H1 (cell line): ENCODE data around the gene SLC1A2. TPM values are rescaled to one million over a fixed set of nuclear protein-coding genes. Genes with fewer than 3 reads are reported as not detected.

ENCODE experiments used
- CTCF ChIA-PET: fragments of 300-600 bp; sonication (Branson Sonifier 250); formaldehyde crosslinking; loops from one replicate; lab custom pipeline; 2021; ENCODE audit not compliant: partially characterized antibody; lab: Charles Lee
- POLR2A ChIA-PET: fragments of 300-600 bp; sonication (Branson Sonifier 250); formaldehyde crosslinking; loops from one replicate; lab custom pipeline; 2021; ENCODE audit warnings: inconsistent platforms; ENCODE audit not compliant: partially characterized antibody; lab: Charles Lee
- DNase-seq, 2 experiments: peaks; one replicate each; pipeline versions ENCODE4 v3.0.0 to v3.0.0-alpha.2; 2010 to 2022; ENCODE audit warnings: low spot score in 2 of 2, low read depth in 1 of 2, mixed read lengths in 1 of 2
- FAIRE-seq: peaks from 2 replicates; lab custom pipeline; 2011; peaks lifted over from hg19 to GRCh38; lab: Jason Lieb, UNC
- H2AFZ ChIP-seq: 2 replicates; pipeline ENCODE4 v1.8.1; 2012; ENCODE audit warnings: low read length, inconsistent platforms
- H2AK5ac ChIP-seq: 2 replicates; pipeline ENCODE4 v1.6.1; 2013; ENCODE audit warnings: low read depth, low read length
- H2BK120ac ChIP-seq: replicated peaks from 2 replicates; pipeline ENCODE3; 2013; ENCODE audit warnings: low read depth, low read length, inconsistent platforms
- H2BK12ac ChIP-seq: 2 replicates; pipeline ENCODE4 v1.6.1; 2013; ENCODE audit warnings: low read depth, low read length
- H2BK15ac ChIP-seq: 2 replicates; pipeline ENCODE4 v1.6.1; 2013; ENCODE audit warnings: low read length
- H2BK20ac ChIP-seq: 2 replicates; pipeline ENCODE4 v1.6.1; 2013; ENCODE audit warnings: low read length
- H2BK5ac ChIP-seq: 2 replicates; pipeline ENCODE4 v1.6.1; 2013; ENCODE audit warnings: low read depth, low read length
- H3K14ac ChIP-seq: 2 replicates; pipeline ENCODE4 v1.6.1; 2013; ENCODE audit warnings: inconsistent platforms; ENCODE audit not compliant: insufficient read length
- H3K18ac ChIP-seq: 2 replicates; pipeline ENCODE4 v1.6.1; 2013; ENCODE audit warnings: low read length; ENCODE audit errors: extremely low read depth
- H3K23ac ChIP-seq: 2 replicates; pipeline ENCODE4 v1.6.1; 2013; ENCODE audit warnings: inconsistent platforms; ENCODE audit not compliant: insufficient read length
- H3K23me2 ChIP-seq: 2 replicates; pipeline ENCODE4 v1.6.1; 2013; ENCODE audit warnings: low read depth, low read length
- H3K27ac ChIP-seq: 2 replicates; pipeline ENCODE4 v1.6.1; 2011; ENCODE audit warnings: low read depth, low read length, inconsistent platforms
- H3K27me3 ChIP-seq, 4 experiments: replicated peaks in 1 of 4; 1 replicate in 1 of 4; 2 replicates in 3 of 4; pipeline versions ENCODE4 v1.6.1 to v1.8.1; 2011 to 2013; ENCODE audit warnings: low read length in 3 of 4, mild to moderate bottlenecking in 3 of 4, inconsistent platforms in 2 of 4, mixed read lengths in 2 of 4, moderate library complexity in 1 of 4; ENCODE audit not compliant: control insufficient read depth in 3 of 4, insufficient read depth in 3 of 4; ENCODE audit errors: extremely low read depth in 1 of 4
- H3K36me3 ChIP-seq, 4 experiments: 2 replicates each; pipeline versions ENCODE4 v1.6.1 to v1.8.1; 2011 to 2013; ENCODE audit warnings: mild to moderate bottlenecking in 4 of 4, low read length in 3 of 4, moderate library complexity in 2 of 4, control low read depth in 1 of 4, inconsistent platforms in 1 of 4; ENCODE audit not compliant: insufficient read depth in 4 of 4, control insufficient read depth in 2 of 4
- H3K4ac ChIP-seq: replicated peaks from 2 replicates; pipeline ENCODE3; 2013; ENCODE audit warnings: low read length, low read depth, mixed read lengths, inconsistent platforms; ENCODE audit not compliant: insufficient read length
- H3K4me1 ChIP-seq, 4 experiments: replicated peaks in 1 of 4; 1 replicate in 1 of 4; 2 replicates in 3 of 4; pipeline versions ENCODE4 v1.6.1 to v1.8.1; 2011 to 2013; ENCODE audit warnings: low read length in 3 of 4, inconsistent platforms in 2 of 4, mixed read lengths in 1 of 4; ENCODE audit not compliant: insufficient read depth in 4 of 4, control insufficient read depth in 3 of 4
- H3K4me2 ChIP-seq, 2 experiments: 2 replicates each; pipeline versions ENCODE4 v1.6.1 to v1.8.1; 2011 to 2013; ENCODE audit warnings: low read depth in 2 of 2, low read length in 2 of 2, control low read depth in 1 of 2, inconsistent platforms in 1 of 2, mild to moderate bottlenecking in 1 of 2; ENCODE audit not compliant: insufficient read depth in 1 of 2
- H3K4me3 ChIP-seq, 4 experiments: fragments of 200-600, 300-600 bp in 1 of 4; sonication (generic), shearing (Covaris generic), sonication (Bioruptor Twin) in 1 of 4; 2 replicates each; pipeline versions ENCODE4 v1.5.1 to v1.8.1; 2011 to 2016; ENCODE audit warnings: low read length in 4 of 4, low read depth in 3 of 4, control low read depth in 2 of 4, inconsistent platforms in 2 of 4, mild to moderate bottlenecking in 2 of 4, mixed read lengths in 1 of 4, moderate library complexity in 1 of 4; ENCODE audit not compliant: insufficient read depth in 2 of 4; ENCODE audit errors: extremely low read depth in 1 of 4
- H3K56ac ChIP-seq: replicated peaks from 2 replicates; pipeline ENCODE3; 2013; ENCODE audit warnings: low read depth, mild to moderate bottlenecking, mixed read lengths, low read length, inconsistent platforms; ENCODE audit not compliant: insufficient read length
- H3K79me1 ChIP-seq: 2 replicates; pipeline ENCODE4 v1.6.1; 2013; ENCODE audit warnings: low read depth, low read length, control low read depth
- H3K79me2 ChIP-seq, 2 experiments: 2 replicates each; pipeline versions ENCODE4 v1.6.1 to v1.8.1; 2012 to 2013; ENCODE audit warnings: low read length in 2 of 2, mild to moderate bottlenecking in 2 of 2, inconsistent platforms in 1 of 2; ENCODE audit not compliant: insufficient read depth in 2 of 2, control insufficient read depth in 1 of 2
- H3K9ac ChIP-seq, 4 experiments: replicated peaks in 1 of 4; 1 replicate in 1 of 4; 2 replicates in 3 of 4; pipeline versions ENCODE4 v1.6.1 to v1.8.1; 2011 to 2013; ENCODE audit warnings: low read depth in 3 of 4, low read length in 3 of 4, control low read depth in 2 of 4, mild to moderate bottlenecking in 2 of 4, moderate library complexity in 2 of 4, inconsistent platforms in 1 of 4; ENCODE audit errors: extremely low read depth in 1 of 4
- H3K9me3 ChIP-seq, 2 experiments: 2 replicates each; pipeline versions ENCODE4 v1.6.1 to v1.8.1; 2012 to 2013; ENCODE audit warnings: mild to moderate bottlenecking in 2 of 2, moderate library complexity in 2 of 2, control low read depth in 1 of 2, inconsistent platforms in 1 of 2, low read depth in 1 of 2, low read length in 1 of 2, mixed read lengths in 1 of 2; ENCODE audit not compliant: insufficient read depth in 2 of 2
- H4K20me1 ChIP-seq, 2 experiments: replicated peaks in 1 of 2; 2 replicates each; pipeline versions ENCODE3 to v1.8.1; 2011 to 2013; ENCODE audit warnings: inconsistent platforms in 2 of 2, low read length in 2 of 2, mild to moderate bottlenecking in 1 of 2; ENCODE audit not compliant: insufficient read depth in 2 of 2, control insufficient read depth in 1 of 2
- H4K5ac ChIP-seq: 2 replicates; pipeline ENCODE4 v1.6.1; 2013; ENCODE audit warnings: low read length, low read depth, mixed read lengths, inconsistent platforms; ENCODE audit not compliant: insufficient read length
- H4K8ac ChIP-seq: 2 replicates; pipeline ENCODE4 v1.8.0; 2013; ENCODE audit warnings: mild to moderate bottlenecking, moderate library complexity, low read length, inconsistent platforms; ENCODE audit not compliant: insufficient read depth; ENCODE audit errors: extremely low read depth
- H4K91ac ChIP-seq: replicated peaks from 2 replicates; pipeline ENCODE3; 2013; ENCODE audit warnings: low read length, mixed read lengths, inconsistent platforms; ENCODE audit not compliant: insufficient read length
- CTBP2 ChIP-seq: IDR thresholded peaks from 2 replicates; pipeline ENCODE4 v1.7.0; 2011; ENCODE audit warnings: borderline replicate concordance, mild to moderate bottlenecking, moderate library complexity, mixed read lengths, low read length; ENCODE audit not compliant: insufficient read depth, insufficient read length
- CTCF ChIP-seq, 3 experiments: IDR thresholded peaks; 1 replicate in 2 of 3; 2 replicates in 1 of 3; pipeline versions ENCODE4 v1.5.1 to v1.6.1; 2011; ENCODE audit warnings: low read length in 3 of 3, mild to moderate bottlenecking in 3 of 3, inconsistent platforms in 2 of 3, low read depth in 1 of 3, moderate library complexity in 1 of 3; ENCODE audit not compliant: insufficient read depth in 1 of 3; ENCODE audit errors: control extremely low read depth in 1 of 3
- EP300 ChIP-seq, 2 experiments: IDR thresholded peaks; 1 replicate in 1 of 2; 2 replicates in 1 of 2; pipeline ENCODE4 v1.6.1; 2011 to 2012; ENCODE audit warnings: low read depth in 2 of 2, low read length in 2 of 2, mild to moderate bottlenecking in 2 of 2, borderline replicate concordance in 1 of 2, inconsistent platforms in 1 of 2, moderate library complexity in 1 of 2
- FOSL1 ChIP-seq: IDR thresholded peaks from 2 replicates; pipeline ENCODE4 v1.6.1; 2011; ENCODE audit warnings: mild to moderate bottlenecking, low read depth, low read length, moderate library complexity; ENCODE audit not compliant: insufficient read depth
- NRF1 ChIP-seq: IDR thresholded peaks from 2 replicates; pipeline ENCODE4 v1.6.1; 2011; ENCODE audit warnings: mild to moderate bottlenecking, low read depth, low read length, improper control_type of control experiment
- PHF8 ChIP-seq: fragments of 200-600 bp; sonication (generic); conservative IDR thresholded peaks from 2 replicates; pipeline ENCODE4 v1.7.1; 2012; ENCODE audit warnings: low read depth, mild to moderate bottlenecking, inconsistent platforms, low read length, moderate library complexity
- POLR2A ChIP-seq, 2 experiments: IDR thresholded peaks; 1 replicate in 1 of 2; 2 replicates in 1 of 2; pipeline ENCODE4 v1.6.1; 2011; ENCODE audit warnings: low read depth in 2 of 2, low read length in 2 of 2, mild to moderate bottlenecking in 2 of 2; ENCODE audit errors: control extremely low read depth in 1 of 2
- POLR2AphosphoS5 ChIP-seq: IDR thresholded peaks from 2 replicates; pipeline ENCODE4 v1.6.1; 2011; ENCODE audit warnings: low read depth, low read length
- POU5F1 ChIP-seq: IDR thresholded peaks from 2 replicates; pipeline ENCODE4 v1.6.1; 2011; ENCODE audit warnings: low read depth, mild to moderate bottlenecking, low read length, moderate library complexity
- ZNF274 ChIP-seq: IDR thresholded peaks from 2 replicates; pipeline ENCODE4 v1.7.0; 2012; ENCODE audit warnings: low read length, borderline replicate concordance; ENCODE audit errors: extremely low read depth
- WGBS, 2 experiments: shearing (Covaris generic) in 1 of 2; methylation state at CpG; one replicate each; pipeline versions ENCODE4 v1.1.6 to v1.1.7; 2013 to 2015; ENCODE audit warnings: low lambda C conversion rate in 2 of 2, mixed read lengths in 2 of 2, inconsistent platforms in 1 of 2, low coverage in 1 of 2, missing lambda C conversion rate in 1 of 2; ENCODE audit not compliant: insufficient replicate concordance in 2 of 2, insufficient coverage in 1 of 2, insufficient read length in 1 of 2; ENCODE audit errors: extremely low coverage in 1 of 2, missing lambda C conversion rate in 1 of 2; 5-methylcytosine and 5-hydroxymethylcytosine counted together
- polyA plus RNA-seq, 7 experiments: library from polyadenylated mRNA; depleted of rRNA in 3 of 7; stranded (reverse) in 5 of 7; unstranded in 2 of 7; fragments of >200 nt in 5 of 7; fragments of 200-250 nt in 2 of 7; gene quantifications; 1 replicate in 5 of 7; 2 replicates in 1 of 7; 4 replicates in 1 of 7; pipeline versions ENCODE4 v1.2.1 to v1.2.3, GENCODE V29; 2011 to 2013; ENCODE audit warnings: missing spikeins in 2 of 7, mixed read lengths in 2 of 7
- total RNA-seq: library from RNA; stranded (reverse); fragmentation: NEBNext Ultra II Directional; extraction: Animal tissue kit (Norgen Biotek cat#: 25700); gene quantifications from 2 replicates; pipeline ENCODE4 v1.2.1, GENCODE V29; 2021

Gene SLC1A2
- total and polyA plus RNA-seq, 2 of the 8 experiments (the other 6 are each of a cell fraction or from before 2014, with no cell fraction given) = 0.57 to 1.2 TPM

- H2BK12ac ChIP-seq = no peak overlapping the region
- H3K14ac ChIP-seq = no peak overlapping the region
- H2AFZ ChIP-seq = no peak overlapping the region
- H4K91ac ChIP-seq = no peak overlapping the region
- FAIRE-seq (no peak), DNase-seq (no peak)
- H3K23ac ChIP-seq = no peak overlapping the region
- no peaks in the 10 kb centered on the region for H3K23me2 ChIP-seq
- no peak overlapping the region for H2BK5ac ChIP-seq
- no peaks in the 10 kb centered on the region for H3K79me2 ChIP-seq
- H3K4ac ChIP-seq = no peak overlapping the region
- ChIA-PET CTCF (interaction anchor here (0.6 to 1.9 kb wide), 6 partner anchors 10 to 447 kb away, joined by 3 to 5 read pairs (median 4); no protein-coding TSS in a partner anchor), POLR2A (no interaction called here)
- H2BK15ac ChIP-seq = no peak overlapping the region
- no peak overlapping the region for H2BK120ac ChIP-seq
- no peak overlapping the region for H4K8ac ChIP-seq
- no peak overlapping the region for H4K5ac ChIP-seq
- no peak overlapping the region for H3K4me3 ChIP-seq
- H3K27me3 ChIP-seq = no peaks in the 10 kb centered on the region
- no peaks in the 10 kb centered on the region for H3K79me1 ChIP-seq
- H3K4me1 ChIP-seq = no peaks in the 10 kb centered on the region
- 92% methylated on average over 2 of the region's 2 CpGs; no CpG with 5 or more reads in 1 of the 2 experiments for WGBS, 2 experiments
- H3K27ac ChIP-seq = no peak overlapping the region
- H3K18ac ChIP-seq = no peak overlapping the region
- H2AK5ac ChIP-seq = no peak overlapping the region
- H3K9me3 ChIP-seq = no peaks in the 10 kb centered on the region
- H3K4me2 ChIP-seq = no peak overlapping the region
- H3K9ac ChIP-seq = no peak overlapping the region
- no peak overlapping the region for H3K56ac ChIP-seq
- H2BK20ac ChIP-seq = no peak overlapping the region
- no peaks in the 10 kb centered on the region for H4K20me1 ChIP-seq
- H3K36me3 ChIP-seq = no peaks in the 10 kb centered on the region
- TF ChIP-seq FOSL1 (no peak), EP300 (IDR thresholded peaks at IDR 0.05; ENCODE audit: borderline replicate concordance in 1 of 2, low read depth in 2 of 2, low read length in 2 of 2) (no peak), NRF1 (no peak), ZNF274 (no peak), POLR2AphosphoS5 (no peak), PHF8 (no peak), CTCF (IDR thresholded peaks at IDR 0.05; ENCODE audit: control extremely low read depth in 1 of 3, insufficient read depth in 1 of 3, low read depth in 1 of 3, low read length in 3 of 3) (peak; percentile 18 to 40 (median 29); a peak in 3 of 4 replicates), POU5F1 (no peak), POLR2A (IDR thresholded peaks at IDR 0.05; ENCODE audit: control extremely low read depth in 1 of 2, low read depth in 2 of 2, low read length in 2 of 2) (no peak), CTBP2 (no peak)
Observed at GRCh38 chr11:35373284-35373933, 45.9 kb downstream of the SLC1A2 start.
